ENCODE measurements around the gene AZU1.

The AZU1 gene

DNA sequence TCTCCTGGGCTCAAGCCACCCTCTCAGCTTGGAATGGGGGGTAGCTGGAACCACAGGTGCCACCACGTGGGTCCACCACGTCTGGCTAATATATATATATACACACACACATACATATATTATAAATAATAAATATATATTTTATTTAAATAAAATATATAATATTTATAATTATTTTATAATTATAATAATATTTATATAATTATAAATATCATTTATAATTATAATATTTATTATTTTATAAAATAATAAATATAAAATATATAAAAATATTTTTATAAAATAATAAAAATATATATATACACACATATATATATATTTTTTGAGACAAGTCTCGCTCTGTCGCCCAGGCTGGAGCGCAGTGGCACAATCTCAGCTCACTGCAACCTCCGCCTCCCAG, 26.9 kb downstream of the AZU1 start:
- DNase-seq (ENCODE audit: low read depth in 2 of 2) = no peak

DNA sequence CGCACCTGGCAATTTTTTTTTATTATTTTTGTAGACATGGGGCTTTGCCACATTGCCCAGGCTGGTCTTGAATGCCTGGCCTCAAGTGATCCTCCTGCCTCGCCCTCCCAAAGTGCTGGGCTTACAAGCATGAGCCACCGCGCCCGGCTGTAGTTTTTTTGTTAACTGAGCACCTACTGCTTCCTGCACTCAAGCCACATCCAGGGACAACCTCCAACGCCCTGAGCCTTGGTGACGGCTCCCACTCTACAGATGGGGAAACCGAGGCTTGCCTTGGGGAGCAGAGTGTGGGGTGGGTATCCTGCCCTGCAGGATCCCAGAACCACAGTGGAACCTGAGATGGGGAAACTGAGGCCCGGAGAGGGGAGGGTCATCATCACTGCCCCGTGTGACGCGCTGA, 27.5 kb downstream of the AZU1 start:
- DNase-seq (ENCODE audit: low read depth in 2 of 2) = no peak

DNA sequence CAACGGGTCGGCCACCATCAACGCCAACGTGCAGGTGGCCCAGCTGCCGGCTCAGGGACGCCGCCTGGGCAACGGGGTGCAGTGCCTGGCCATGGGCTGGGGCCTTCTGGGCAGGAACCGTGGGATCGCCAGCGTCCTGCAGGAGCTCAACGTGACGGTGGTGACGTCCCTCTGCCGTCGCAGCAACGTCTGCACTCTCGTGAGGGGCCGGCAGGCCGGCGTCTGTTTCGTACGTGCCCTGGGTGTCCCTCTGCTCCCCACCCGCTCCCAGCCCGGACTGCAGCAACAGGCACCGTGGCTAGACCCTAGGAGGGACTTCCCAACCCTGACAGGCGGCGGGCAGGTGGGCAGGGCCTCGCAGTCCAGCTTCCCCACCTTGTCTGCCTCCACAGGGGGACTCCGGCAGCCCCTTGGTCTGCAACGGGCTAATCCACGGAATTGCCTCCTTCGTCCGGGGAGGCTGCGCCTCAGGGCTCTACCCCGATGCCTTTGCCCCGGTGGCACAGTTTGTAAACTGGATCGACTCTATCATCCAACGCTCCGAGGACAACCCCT, 28.0 kb downstream of the AZU1 start:
- no peak for DNase-seq (ENCODE audit: low read depth in 2 of 2)

DNA sequence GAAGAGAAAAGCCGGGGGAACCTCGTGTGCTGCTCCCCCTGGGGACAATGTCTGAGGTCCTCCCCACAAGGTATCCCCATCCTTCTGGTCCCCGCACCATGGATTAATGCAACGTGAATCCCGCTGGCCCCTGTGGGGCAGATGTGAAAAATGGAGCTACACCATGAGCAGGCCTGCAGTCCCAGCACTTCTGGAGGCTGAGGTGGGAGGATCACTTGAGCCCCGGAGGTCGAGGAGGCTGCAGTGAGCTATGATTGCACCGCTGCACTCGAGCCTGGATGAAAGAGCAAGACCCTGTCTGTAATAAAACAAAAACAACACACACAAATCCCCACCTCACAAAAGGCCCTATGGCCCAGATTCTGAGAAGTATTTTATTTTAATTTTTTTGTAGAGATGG, 30.6 kb downstream of the AZU1 start:
- DNase-seq (ENCODE audit: low read depth in 2 of 2) = no peak

DNA sequence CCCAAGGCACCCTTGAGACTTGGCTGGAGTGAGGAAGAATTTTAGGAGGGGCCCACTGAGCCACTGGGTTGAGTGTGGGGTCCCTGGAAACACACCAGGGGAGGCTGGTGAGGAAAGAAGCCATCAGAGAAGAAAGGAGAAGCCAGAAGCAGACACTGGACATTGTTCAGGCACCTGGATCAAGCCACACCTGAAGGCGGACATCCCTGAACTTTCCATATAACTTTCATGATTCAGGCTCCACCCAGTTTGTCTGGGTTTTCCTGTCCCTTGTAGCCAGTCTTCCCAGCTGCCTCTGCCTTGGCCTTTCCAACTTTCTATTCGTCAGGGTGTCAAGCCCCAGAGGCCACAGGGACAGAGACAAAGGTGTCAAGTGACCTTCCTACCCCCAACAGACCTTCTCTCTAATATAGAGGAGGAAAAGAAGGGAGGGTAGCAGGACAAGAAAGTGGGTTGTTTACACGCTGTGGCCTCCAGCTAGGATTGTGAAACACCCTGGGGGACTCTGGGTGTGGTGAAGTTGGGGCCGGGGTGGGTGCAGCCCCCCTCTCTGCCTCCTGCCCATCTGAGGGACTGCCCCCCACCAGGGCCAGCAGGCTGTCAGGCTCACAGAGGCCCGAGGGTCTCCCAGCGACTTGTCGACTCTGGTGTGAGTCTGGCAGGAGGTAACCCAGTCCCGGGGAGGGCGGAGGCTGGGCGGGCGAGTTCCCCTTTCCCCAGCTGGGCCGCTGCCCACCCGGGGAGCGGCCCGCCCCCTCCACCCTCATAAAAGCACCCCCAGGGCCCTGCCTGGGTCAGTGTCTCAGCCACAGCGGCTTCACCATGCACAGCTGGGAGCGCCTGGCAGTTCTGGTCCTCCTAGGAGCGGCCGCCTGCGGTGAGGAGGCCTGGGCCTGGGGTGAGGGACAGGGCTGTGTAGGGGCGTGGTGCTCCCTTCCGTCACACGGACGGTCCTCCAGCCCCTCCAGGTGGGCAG, 31.5 kb downstream of the AZU1 start, which contains the start of gene CFD:
Gene CFD, plus strand, starts transcription at position 797 of the 976 bp plus-strand sequence. Its CDS starts 26 bp downstream, at position 823.
- no peak for DNase-seq (ENCODE audit: low read depth in 2 of 2)

DNA sequence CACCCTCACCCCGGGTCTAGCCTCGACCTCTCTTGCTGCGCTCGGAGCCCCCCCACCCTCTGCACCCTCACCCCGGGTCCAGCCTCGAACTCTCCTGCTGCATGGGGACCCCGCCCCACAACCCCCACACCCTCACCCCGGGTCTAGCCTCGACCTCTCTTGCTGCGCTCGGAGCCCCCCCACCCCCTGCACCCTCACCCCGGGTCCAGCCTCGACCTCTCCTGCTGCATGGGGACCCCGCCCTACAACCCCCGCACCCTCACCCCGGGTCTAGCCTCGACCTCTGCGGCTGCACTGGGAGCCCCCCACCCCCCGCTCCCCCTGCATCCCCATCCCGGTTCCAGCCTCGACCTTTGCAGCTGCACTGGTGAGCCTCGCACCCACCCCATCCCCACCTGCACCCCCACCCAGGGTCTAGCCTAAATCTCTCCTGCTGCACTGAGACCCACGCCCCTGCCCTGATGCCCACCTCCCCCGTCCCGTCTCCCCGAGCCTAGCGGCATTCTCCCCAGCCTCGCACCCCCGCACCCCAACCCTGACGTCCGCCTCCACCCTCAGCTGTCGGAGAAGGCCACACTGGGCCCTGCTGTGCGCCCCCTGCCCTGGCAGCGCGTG, 33.6 kb downstream of the AZU1 start:
- DNase-seq (ENCODE audit: low read depth in 2 of 2) = no peak

DNA sequence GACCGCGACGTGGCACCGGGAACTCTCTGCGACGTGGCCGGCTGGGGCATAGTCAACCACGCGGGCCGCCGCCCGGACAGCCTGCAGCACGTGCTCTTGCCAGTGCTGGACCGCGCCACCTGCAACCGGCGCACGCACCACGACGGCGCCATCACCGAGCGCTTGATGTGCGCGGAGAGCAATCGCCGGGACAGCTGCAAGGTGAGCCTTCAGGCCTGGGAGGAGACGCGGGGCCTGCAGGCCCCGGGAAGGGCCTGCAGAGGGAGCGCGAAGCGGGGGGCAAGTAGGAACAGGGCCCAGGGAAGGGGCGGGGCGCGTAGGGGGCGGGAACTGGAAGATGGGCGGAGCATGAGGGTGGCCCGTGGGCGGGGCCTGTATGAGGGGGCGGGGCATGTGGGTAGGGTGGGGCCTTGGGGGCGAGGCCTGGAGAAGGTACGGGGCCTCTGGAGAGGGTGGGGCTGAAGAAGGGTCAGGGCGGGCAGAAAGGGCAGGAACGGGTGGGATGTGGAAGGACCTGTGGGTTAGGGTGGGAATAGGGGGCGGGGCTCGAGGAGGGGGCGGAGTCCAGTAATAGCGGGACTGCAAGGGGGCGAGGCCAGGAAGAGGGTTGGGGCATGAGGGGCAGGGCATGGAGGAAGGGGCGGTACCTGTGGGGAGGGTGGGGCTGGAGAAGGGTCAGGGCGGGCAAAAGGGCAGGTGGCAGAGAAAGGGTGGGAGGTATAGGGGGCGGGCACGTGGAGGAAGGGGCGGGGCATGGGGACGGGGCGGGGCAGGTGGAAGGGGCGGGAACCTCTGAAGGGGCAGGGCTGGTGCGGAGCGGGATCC, 34.3 kb downstream of the AZU1 start:
- DNase-seq (ENCODE audit: low read depth in 2 of 2) = peak; percentile 32 to 53

DNA sequence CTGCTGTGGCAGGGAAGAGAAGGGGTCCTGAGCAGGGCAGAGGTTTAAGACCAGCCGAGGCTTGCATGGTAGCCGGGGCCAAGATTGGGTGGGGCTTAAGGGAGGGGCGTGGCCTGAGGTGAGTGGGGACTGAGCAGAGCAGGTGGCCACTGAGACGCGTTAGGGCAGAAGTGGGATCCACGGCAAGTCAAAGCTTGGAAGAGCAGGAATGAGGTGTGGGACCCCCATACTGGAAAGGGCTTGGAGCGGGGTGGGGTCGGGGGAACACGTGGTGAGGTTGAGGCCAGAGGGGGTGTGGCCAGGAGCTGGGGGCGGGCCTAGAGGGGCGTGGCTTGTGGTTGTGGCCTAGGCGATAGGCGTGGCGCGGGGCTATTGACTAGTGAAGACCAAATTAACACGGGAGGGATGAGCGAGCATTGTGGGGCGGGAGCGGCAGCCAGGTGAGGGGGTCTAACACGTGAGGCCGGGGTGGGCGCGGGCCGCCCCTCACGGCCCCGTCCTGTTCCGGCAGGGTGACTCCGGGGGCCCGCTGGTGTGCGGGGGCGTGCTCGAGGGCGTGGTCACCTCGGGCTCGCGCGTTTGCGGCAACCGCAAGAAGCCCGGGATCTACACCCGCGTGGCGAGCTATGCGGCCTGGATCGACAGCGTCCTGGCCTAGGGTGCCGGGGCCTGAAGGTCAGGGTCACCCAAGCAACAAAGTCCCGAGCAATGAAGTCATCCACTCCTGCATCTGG, 35.1 kb downstream of the AZU1 start:
- DNase-seq (ENCODE audit: low read depth in 2 of 2) = peak; percentile 58 to 61

DNA sequence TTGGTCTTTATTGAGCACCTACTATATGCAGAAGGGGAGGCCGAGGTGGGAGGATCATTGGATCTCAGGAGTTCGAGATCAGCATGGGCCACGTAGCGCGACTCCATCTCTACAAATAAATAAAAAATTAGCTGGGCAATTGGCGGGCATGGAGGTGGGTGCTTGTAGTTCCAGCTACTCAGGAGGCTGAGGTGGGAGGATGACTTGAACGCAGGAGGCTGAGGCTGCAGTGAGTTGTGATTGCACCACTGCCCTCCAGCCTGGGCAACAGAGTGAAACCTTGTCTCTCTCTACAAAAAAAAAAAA, 35.6 kb downstream of the AZU1 start:
- no peak for DNase-seq (ENCODE audit: low read depth in 2 of 2)

DNA sequence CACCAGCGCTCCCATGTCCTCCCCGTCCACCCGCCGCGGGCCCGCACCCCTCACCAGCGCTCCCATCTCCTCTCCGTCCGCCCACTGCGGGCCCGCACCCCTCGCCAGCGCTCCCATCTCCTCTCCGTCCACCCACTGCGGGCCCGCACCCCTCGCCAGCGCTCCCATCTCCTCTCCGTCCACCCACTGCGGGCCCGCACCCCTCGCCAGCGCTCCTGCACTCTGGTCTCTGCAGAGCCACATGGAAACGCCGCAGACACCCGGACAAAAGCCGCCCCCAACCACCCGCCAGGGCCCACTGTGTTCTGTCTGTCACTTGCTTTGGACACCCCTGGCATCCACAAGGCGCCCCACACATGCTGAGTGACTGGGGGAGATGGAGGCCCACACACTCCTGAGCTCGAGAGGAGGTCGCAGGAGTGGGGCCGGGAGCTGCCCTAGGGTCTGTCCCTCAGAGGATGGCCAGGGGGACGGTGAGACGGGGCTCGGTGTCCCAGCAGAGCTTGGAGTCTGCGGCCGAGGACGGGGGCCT, 39.2 kb downstream of the AZU1 start:
- no peak for DNase-seq (ENCODE audit: low read depth in 2 of 2)

DNA sequence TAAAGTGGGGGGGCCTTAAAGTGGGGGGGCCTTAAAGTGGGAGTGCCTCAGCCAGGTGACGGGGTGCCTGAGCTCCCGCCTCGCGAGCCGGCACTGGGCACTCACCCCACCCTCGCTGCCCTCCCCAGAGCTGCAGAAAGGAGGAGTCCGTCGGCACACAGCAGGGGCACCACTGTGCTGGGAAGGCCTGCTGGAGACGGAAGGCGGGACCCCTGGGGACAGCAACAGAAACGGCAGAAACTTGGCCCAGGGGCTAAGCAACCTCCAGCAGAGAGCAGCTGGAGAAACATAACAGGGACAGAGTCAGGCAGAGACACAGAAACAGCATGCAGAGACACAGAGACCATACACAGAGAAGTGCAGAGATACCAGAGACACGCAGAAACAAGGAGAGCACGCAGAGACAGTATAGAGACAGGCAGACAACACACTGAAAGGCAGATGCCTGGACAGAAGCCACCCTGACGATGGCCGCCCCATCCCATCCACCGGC, 39.7 kb downstream of the AZU1 start:
- no peak for DNase-seq (ENCODE audit: low read depth in 2 of 2)

DNA sequence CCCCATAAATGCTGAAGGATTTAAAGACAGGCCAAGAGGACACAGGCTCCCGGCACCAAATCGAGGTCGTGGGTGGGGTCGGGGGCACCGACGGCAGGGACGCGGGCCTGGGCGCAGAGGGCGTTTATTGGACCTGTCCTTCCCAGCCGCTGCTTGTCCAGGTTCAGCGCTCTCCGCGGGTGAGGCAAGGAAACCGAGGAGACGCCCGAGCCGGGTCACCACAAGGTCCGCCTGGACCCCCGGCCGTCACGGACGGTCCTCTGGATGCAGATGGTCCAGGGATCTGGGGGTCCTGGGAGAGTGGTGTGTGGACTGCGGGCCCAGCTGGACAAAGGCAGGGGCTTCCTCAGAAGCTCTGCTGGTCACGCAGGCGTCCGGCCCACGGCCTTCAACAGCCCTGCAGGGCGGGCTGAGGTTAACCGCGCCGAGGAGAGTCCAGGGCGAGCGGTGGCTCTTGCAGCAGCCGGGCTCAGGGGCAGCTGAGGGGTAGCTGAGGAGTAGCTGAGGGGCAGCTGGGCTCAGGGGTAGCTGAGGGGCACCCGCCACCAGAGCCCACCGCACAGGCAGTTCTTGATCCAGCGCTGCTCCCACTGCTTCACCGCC, 40.3 kb downstream of the AZU1 start:
- no peak for DNase-seq (ENCODE audit: low read depth in 2 of 2)

DNA sequence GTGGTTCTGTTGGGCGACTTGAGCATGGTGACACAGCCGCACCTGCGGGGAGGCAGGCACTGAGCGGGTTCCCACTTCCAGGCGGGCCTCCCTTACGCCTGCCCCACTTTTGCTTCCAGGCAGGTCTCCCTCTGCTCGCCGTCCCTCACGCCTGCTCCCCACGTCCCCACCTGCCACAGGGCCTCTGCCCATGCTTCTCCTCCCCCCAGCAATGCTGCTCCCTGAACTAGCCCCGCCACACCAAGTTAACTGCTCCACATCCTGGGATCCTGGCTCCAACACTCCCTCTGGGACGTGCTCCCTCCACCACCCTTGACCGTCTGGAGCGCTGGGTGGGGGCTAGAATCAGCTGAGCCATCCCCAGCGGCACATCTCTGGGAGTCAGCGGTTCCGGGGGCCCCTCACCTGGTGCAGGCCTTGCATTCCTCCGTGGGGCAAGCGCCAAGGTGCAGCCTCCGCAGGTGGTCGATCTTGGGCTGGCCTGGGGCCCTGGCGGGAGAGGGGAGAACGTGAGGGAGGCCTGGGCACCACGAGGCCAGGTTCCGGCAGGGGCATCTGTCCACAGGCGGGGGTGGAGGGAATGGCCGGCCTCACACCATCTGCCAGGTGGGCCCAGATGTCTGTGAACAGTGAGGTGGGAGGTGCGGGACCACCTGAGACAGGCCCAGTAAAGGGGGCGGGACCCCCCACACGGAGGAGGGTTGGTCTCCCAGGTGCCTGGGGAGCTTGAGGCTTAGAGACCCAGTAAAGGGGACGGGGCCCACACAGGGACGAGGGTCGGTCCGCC, 41.0 kb downstream of the AZU1 start:
- DNase-seq (ENCODE audit: low read depth in 2 of 2) = no peak

DNA sequence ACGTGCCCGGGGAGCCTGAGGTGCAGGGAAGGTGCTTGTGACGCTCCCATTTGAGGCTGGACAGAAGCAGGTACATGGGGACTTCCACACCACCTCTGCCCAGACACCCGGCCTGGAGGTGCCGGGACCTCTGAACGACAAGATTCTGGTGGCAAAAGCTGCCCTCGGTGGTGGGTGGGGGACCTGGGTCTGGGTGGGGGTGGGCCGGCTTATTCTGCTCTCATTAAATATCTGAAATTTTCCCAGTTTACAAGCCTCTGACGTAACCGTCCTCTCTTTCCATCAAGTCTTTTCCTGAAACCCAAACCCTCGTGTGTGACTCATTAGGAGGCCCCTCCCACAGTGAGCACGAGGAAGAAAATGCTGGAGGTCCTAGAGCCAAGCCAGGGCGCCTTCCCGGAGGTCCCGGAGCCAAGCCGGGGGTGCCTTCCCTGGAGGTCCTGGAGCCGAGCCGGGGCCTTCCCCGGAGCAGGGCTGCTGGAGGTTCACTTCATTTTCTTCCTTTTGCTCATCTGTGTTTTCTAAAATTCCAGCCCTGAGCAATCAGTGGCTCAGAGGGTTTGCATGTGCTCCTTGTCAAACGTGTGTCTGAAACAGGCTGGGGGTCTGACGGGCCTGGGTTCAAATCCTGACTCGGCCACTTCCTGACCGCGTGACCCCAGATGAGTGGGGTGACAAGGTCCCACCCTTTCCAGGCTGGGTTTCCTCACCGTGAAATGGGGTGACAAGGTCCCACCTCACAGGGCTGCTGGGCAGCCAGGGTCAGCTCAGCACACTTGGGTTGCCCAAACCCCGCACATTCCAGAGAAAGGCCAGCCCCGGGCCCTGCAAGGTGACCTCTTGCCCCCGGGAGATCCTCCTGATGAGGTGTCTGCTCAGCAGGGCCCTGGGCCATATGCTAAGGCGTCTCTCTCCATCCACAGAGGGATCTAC, 41.9 kb downstream of the AZU1 start:
- DNase-seq (ENCODE audit: low read depth in 2 of 2) = no peak

DNA sequence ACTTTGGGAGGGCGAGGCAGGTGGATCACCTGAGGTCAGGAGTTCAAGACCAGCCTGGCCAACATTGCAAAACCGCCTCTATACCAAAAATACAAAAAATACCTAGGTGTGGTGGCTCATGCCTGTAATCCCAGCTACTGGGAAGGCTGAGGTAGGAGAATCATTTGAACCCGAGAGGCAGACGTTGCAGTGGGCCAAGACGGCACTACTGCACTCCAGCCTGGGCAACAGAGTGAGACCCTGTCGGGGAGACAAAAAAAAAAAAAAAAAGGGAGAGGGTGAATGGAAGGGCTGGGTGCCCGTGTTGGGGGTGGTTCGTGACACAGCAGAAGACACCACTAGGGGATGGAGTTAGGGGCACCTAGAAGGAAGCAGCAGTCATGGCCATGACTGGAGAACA, 42.7 kb downstream of the AZU1 start:
- DNase-seq (ENCODE audit: low read depth in 2 of 2) = no peak

DNA sequence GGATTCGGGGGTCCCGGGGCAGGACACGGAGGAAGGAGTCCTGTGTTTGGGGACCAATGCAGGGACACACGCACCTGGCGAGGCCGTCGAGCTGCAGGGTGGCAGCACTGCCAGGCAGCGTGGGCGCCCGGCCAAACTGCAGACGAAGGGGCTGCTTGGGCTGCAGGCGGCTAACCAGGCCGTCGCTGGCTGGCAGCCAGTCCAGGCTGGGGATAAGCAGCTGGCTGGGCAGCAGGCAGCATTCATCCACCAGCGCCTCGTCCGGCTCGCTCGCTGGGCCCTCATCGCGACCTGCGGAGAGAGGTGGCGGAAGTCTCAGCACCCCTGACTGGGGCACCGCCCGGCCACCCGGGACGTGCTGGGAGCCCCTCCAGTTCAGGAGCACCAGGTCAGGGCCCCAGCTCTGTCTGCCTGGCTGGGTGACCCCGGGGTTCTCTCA, 43.3 kb downstream of the AZU1 start:
- no peak for DNase-seq (ENCODE audit: low read depth in 2 of 2)

DNA sequence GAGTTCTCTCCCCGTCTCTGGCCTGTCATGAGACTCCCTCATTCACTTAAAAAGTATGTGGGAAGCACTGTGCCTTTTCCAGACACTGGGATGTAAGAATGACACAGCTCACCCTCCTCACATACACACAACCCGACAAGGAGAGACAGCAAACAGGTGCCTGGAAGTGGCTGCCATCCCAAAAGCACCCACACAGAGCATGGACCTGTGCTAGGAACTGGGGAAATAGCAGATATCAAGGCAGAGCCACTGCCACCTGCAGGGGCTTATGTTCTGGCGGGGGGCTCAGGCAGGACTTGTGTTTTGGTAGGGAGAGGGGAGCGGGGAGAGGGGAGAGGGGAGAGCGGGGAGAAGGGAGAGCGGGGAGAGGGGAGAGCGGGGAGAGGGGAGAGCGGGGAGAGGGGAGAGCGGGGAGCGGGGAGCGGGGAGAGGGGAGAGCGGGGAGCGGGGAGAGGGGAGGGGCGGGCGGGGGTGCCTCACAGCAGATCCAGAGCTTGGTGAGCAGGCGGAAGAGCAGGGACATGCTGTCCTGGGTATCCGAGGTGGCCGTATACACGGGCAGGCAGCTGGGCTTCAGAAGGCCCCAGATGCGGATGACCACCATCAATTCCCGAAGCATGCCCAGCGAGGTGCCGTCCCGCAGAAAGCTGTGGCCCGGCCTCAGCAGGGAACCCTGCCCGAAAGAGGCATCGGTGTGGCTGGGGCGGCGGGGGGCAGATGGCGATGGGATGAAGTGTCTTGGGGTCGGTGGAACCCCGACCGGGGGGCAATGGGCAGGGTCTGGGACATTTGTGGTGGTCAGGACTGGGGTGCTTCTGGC, 44.0 kb downstream of the AZU1 start:
- DNase-seq (ENCODE audit: low read depth in 2 of 2) = no peak
